ENCODE data around the gene MEGF8.

- no peak for TF ChIP-seq CTCF (IDR thresholded peaks at IDR 0.05)
- TF ChIP-seq EP300 (IDR thresholded peaks at IDR 0.05) = no peak
- TF ChIP-seq POLR2A (IDR thresholded peaks at IDR 0.05) = no peak
These were observed 101.2 kb downstream of the MEGF8 start for GRCh38 chr19:42426643-42427042.

Measured in suprapubic skin (tissue), 3 donors.